ENCODE measurements around the gene CLCA4. TPM values are rescaled to one million over a fixed set of nuclear protein-coding genes. Genes with fewer than 3 reads are reported as not detected.

CLCA4 gene
- total RNA-seq, 1 donor = not detected

DNA sequence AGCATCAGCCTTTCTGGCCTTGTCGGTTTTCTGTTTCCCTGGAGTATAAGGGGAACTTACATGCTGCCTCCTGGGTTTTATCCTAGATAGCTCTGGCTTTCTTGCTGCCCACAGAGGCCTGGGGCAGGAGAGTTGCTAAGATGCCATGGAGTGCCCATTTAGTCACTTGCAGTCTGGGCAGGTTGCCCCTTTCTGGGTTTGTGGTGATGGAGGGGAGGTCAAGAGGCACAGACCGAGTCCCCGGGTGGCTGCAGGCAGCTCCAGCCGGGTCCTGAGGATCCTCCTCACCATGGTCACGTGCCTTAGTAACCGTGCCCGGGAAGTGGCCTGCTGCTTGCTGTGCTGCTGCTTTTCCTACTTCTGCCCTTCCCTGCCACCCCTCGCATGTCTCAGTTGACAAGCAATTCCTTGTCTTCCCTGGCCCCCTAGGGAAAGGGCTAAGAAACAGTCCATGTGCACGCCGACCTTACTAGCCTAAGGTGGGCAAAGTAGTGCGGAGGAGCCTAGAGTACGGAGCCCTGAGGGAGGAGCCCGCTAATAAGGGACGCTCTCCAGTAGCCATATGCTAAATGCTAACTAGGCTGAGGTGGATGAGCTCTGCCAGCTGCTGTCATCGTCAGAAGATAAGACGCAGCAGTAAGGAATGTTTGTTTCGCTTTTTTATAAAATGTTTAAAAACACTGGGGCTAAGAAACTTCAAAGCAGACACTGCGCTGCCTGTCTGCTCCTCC, 43.3 kb upstream of the CLCA4 start:
- DNase-seq (ENCODE audit: low read depth) = peak; percentile 24
- H3K4me3 ChIP-seq (ENCODE audit: low read depth, low read length) = no peak overlapping the region
- TF ChIP-seq, protein P1, sequence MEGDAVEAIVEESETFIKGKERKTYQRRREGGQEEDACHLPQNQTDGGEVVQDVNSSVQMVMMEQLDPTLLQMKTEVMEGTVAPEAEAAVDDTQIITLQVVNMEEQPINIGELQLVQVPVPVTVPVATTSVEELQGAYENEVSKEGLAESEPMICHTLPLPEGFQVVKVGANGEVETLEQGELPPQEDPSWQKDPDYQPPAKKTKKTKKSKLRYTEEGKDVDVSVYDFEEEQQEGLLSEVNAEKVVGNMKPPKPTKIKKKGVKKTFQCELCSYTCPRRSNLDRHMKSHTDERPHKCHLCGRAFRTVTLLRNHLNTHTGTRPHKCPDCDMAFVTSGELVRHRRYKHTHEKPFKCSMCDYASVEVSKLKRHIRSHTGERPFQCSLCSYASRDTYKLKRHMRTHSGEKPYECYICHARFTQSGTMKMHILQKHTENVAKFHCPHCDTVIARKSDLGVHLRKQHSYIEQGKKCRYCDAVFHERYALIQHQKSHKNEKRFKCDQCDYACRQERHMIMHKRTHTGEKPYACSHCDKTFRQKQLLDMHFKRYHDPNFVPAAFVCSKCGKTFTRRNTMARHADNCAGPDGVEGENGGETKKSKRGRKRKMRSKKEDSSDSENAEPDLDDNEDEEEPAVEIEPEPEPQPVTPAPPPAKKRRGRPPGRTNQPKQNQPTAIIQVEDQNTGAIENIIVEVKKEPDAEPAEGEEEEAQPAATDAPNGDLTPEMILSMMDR (IDR thresholded peaks at IDR 0.05; ENCODE audit: insufficient read depth, low read length) = no peak

DNA sequence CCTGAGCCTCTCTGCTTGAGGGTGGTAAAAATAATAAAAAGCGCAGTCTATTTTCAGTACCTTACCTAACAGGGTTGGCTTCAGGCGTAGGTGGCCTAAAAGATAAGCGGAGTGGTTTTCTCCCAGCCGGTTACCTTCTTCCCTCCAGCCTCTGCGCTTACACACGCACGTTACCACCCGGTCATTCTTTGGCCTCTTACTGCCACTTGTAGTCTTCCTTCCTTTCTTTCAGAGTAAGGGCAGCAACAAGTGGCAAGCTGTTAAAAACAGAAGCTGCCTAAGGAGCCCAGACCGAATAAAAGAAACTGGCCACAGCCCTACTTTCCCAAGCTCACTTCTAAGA, 42.8 kb upstream of the CLCA4 start:
- H3K4me3 ChIP-seq (ENCODE audit: low read depth, low read length) = no peak overlapping the region
- TF ChIP-seq, protein P1 (IDR thresholded peaks at IDR 0.05; ENCODE audit: insufficient read depth, low read length) = no peak
- DNase-seq (ENCODE audit: low read depth) = no peak

DNA sequence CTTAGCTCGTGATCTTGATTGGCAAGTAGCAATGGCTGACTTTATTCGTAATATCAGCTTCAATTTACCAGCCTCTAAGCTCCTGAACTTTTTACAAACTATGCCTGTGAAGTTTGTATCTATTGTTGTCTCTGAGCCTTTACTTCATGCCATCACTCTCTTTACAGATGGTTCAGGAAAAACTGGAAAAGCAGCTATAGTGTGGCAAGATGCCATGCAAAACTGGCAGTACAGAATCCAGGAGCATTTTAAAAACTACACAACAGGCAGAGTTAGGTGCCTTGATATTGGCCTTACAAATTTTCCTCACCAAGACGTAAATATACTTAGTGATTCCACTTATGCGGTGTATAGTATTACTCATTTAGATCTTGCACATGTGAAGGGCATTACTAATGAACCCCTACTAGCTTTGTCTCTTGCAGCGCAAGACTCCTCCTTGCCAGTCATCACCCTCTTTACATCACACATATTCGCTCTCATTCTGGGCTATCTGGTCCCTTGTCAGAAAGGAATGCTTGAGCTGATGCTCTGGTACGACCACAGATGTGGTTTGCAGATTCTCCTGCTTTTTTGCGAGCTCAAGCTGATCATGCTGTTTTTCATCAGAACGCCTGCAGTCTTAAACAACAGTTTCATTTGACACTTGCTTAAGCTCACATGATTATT, 41.8 kb upstream of the CLCA4 start:
- no peak for DNase-seq (ENCODE audit: low read depth)
- H3K4me3 ChIP-seq (ENCODE audit: low read depth, low read length) = no peak overlapping the region
- TF ChIP-seq, protein P1 (IDR thresholded peaks at IDR 0.05; ENCODE audit: insufficient read depth, low read length) = no peak

DNA sequence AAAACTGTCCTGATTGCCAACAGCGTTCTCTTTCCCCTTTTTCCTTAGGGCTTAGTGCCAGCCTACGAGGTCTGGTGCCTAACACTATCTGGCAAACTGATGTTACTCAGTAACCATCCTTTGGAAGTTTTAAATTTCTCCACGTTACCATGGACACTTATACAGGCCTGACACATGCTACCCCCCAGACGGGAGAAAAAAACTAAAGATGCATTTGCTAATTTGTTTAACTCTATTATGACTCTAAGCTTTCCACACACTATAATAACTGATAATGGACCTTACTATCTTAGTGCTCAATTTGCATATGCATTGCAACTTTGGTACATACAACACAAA, 41.3 kb upstream of the CLCA4 start:
- H3K4me3 ChIP-seq (ENCODE audit: low read depth, low read length) = no peak overlapping the region
- no peak for DNase-seq (ENCODE audit: low read depth)
- TF ChIP-seq, protein P1 (IDR thresholded peaks at IDR 0.05; ENCODE audit: insufficient read depth, low read length) = no peak

DNA sequence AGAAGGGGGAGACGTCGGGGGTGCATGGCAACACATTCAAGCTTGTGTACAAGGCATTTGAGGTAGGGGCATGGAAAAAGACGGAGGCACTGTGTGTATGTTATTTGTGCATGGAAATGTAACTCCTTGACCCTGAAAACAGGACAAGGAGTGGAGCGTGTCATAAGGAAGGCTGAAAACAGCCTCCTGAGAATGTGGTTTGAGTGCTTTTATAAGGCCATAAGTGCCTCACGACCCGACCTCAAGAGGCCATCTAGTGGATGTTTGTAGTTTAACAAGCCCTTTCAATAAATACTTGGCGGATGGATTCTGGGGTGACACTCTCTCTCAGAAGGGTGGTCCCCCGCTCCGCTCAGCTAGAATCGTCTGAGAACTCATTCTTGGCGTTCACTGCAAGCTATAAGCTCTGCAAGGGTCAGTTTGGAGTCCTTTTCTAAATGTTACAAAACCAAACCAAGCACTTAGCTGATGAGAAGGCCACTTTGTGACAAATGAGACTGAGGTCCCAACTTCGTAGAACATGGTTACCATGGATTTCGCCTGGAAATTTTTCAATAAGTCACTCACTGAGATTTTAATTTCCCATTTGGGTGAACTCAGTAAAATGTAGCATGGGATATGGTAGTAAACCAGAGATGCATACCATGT, 38.8 kb upstream of the CLCA4 start:
- DNase-seq (ENCODE audit: low read depth) = peak; percentile 72
- TF ChIP-seq, protein P1 (IDR thresholded peaks at IDR 0.05; ENCODE audit: insufficient read depth, low read length) = peak; percentile 52
- H3K4me3 ChIP-seq (ENCODE audit: low read depth, low read length) = peak overlapping the region; percentile 13

DNA sequence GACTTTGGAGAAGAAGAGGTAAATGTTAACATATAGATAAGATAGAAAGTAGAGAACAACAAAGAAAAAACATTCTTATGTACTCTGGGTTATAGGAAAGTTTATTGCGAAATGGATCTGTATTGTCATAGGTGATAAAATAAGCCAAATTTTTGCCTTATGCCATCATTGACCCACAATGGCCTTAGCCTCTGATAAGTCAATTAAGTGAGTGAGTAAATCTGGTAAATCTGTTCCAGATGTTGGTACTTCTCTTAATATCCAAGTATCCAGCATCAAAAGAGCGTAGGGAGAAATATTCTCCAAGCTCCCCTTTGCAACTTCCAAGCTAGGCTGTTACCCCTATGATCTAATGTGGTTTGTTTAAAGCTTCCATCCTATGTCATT, 38.3 kb upstream of the CLCA4 start:
- H3K4me3 ChIP-seq (ENCODE audit: low read depth, low read length) = no peak overlapping the region
- DNase-seq (ENCODE audit: low read depth) = peak; percentile 93
- TF ChIP-seq, protein P1 (IDR thresholded peaks at IDR 0.05; ENCODE audit: insufficient read depth, low read length) = no peak

Data from fibroblast of the aortic adventitia (primary cell).